Measurements from ENCODE around the gene IKZF2.

IKZF2 gene

DNA sequence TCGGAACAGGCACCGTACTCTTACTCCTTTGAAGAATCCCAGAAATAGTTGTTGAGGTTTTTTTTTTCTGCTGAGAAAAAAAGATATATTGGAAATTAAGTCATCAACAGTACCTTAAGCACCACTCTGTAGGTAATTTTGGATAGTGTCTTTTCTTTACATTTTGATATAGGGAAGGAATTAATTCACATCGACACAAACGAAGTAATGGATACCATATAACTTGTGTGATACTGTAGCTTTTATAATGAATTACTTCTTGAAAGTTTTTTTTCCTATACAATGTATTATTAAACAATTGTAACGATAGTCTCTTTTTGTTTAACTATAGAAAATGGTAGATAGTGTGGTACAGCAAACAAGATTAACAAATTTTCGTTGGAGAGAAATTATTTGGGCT, 1.5 kb upstream of the IKZF2 start:
- DNase-seq (ENCODE audit: low read depth): no peak

DNA sequence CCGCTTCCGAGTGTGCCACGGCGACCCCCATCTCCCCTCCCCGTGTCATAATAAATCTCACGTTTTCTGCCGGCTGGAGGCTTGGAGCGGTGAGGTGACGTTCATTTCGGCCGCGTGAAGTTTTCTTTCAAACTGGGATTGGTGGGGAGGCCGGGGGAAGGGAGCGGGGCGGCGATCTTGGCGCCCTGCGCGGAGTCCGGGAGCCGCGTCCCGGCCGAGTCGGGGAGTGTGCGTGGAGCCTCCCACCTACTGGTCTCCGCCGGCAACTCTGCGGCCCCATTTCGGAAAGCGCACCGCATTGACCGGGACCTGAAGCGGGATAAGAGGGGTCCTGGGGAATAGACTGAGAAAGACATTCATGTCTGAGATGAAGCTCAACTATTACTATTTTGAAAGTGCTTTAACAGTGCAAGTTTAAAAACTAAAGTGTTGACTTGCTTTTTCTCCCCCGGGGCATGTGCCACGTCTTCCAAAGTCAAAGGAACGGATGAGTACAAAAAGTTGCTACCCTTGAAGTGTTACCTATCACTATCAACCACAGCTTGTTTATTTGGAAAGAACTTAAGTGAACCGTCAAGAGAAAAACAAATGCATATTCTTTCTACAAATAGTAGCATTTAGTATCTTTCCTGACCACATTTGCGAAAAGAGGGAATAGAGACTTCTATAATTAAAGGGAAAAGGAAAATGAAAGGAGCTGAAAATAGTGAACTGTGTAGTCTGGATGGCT, 818 bp upstream of the IKZF2 start:
- DNase-seq (ENCODE audit: low read depth): peak; percentile 45

DNA sequence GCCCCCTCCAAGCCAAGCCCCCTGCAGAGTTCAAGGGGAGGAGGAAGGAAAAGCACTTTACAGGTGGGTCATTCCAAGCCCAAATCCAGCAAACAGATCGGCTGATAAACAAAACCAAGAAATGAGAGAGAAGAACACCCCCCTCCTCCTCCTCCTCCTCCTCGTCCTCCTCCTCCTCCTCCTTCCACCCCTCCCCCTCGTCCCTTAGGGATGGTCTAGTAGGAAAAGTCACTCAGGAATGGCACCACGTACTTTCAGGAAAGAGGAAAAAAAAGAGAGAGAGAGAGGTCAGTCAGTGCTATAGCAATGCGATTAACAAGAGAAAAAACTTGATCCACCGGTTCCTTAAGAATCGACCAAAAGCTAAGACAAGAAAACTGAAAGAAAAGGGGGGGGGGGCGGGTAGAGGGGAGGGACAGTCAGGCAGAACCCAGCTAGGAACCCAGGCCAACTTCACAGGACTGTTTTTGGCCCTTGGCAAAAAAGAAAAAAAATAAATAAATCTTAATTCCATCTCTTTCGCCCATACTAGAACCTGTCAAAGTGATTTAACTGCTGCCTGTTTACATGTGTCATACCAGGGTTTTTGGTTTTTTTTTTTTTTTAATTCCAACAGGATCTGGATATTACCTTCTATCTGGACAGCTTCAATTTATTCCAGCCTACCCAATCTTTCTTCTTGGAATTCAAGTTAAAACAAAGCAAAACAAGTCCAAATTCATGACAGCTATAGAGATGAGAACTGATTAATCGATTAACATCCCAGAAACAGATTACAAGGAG, 906 bp downstream of the IKZF2 start:
- no peak for DNase-seq (ENCODE audit: low read depth)

- DNase-seq (ENCODE audit: low read depth): no peak
These were observed 1.5 kb downstream of the IKZF2 start for GRCh38 chr2:213149949-213150314.

DNA sequence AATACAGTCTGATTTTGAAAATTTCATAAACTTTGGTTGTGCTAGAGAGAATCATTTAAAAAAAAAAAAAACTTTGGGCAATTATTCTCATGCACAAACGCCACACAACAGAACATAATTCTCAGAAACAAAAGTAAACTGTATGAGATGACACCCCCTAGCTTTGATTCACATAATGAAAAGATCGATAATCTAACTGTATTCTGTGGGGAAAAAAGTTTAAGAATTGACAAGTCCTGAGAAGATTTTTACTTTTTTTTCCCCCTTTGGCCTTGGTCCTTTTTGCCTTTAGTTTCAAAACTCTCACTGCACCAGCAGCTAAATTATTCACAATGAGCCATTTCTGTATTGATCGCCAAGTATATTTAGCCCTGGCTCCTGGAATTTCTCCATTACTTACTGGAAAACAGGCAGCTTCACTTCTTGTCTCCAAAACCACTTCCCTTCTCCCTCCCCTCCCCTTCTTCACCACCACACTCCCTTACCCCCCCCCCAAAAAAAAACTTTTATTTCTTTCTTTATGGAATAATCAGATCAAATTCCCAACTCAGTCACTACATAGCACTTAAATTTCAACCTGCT, 2.0 kb downstream of the IKZF2 start:
- DNase-seq (ENCODE audit: low read depth): no peak

GRCh38 chr2:213148572-213149261, 2.7 kb downstream of the IKZF2 start:
- DNase-seq (ENCODE audit: low read depth): no peak

GRCh38 chr2:213147538-213147937, 3.9 kb downstream of the IKZF2 start:
- no peak for DNase-seq (ENCODE audit: low read depth)

GRCh38 chr2:213145715-213146242, 5.6 kb downstream of the IKZF2 start:
- DNase-seq (ENCODE audit: low read depth): no peak

DNA sequence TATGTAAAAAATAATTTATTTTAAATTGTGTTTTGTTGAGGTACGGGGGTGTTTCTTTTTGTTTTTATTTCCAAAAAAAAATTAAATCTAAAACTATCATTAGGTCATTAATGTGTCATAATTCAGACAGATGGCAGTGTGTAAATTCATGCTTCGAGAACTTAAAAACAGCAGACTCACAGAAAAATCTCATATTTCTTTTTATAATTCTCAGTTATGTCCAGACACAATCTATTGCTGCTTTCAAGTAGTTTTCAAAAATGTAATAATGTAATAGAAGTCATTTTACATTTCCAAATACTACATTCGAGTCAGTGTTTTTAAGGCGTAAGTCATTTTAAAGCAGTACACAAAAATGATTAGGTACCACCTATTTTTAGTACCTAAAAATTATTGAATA, 14.3 kb downstream of the IKZF2 start:
- DNase-seq (ENCODE audit: low read depth): no peak

DNA sequence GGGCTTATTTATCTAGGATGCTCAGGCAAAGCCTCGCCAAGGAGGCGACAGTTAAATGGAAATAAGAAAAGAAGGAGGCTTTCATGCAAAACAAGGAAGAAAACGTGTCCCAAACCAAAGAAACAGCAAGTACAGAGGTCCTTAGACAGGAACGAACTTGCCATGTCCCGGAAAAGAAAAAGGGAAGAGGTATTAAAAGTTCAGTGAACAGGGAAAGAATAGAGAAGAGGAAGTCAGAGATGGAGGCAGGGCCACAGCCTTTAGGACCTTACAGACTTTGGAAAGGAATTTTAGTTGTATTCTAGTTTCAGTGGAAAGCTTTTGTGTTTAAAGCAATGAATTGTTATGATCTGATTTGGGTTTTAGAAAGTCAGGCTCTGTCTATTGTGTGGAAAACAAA, 22.1 kb downstream of the IKZF2 start:
- no peak for DNase-seq (ENCODE audit: low read depth)

DNA sequence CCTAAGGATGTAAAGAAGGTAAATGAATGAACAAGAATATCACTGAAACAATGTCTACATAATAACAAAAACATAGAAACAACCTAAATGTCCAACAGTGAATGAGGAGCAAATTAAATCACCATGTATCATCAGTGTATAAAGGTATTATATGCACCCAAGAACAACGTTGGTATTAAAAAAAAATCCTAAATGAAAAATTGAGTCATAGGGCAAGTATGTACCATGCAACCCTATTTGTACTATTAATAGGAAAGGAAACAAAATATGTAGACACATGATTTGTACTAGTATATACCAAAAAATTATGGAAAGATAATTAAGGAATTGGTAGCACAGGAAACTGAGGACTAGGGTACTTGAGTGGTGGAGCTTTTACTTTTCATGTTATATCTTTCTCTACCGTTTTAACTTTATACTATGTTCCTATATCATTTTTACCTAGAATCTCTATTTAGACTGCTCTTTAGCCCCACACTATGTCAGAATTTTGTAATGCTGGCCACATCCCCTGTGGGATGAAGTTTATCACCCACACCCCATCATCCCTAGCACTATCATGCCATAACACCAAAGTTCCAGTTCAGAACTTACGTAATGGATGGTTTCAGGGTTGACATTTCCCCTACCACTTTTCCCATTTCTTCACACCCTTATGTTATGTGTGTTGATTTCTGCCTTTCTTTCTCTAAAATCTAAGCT, 25.6 kb downstream of the IKZF2 start:
- no peak for DNase-seq (ENCODE audit: low read depth)

DNA sequence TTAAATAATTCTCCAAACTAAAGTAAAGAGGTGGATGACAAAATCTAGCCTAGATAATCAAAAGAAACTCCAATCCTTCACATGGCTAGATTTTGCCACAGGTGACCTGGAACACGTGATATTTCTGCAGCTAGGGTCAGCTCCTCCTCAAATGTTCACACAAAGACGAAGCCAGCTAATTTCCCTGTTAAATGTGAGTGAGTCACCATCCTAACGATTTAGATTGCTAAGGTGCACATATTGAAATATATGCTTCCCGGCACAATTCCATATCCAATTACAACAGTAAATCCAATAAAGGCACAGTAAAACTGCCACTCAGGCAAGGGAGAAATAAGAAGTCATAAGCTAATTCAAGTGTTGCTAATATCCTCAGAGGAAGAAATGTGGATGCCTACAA, 28.7 kb downstream of the IKZF2 start:
- DNase-seq (ENCODE audit: low read depth): no peak

- no peak for DNase-seq (ENCODE audit: low read depth)
These were observed 29.7 kb downstream of the IKZF2 start for GRCh38 chr2:213121690-213122089.

DNA sequence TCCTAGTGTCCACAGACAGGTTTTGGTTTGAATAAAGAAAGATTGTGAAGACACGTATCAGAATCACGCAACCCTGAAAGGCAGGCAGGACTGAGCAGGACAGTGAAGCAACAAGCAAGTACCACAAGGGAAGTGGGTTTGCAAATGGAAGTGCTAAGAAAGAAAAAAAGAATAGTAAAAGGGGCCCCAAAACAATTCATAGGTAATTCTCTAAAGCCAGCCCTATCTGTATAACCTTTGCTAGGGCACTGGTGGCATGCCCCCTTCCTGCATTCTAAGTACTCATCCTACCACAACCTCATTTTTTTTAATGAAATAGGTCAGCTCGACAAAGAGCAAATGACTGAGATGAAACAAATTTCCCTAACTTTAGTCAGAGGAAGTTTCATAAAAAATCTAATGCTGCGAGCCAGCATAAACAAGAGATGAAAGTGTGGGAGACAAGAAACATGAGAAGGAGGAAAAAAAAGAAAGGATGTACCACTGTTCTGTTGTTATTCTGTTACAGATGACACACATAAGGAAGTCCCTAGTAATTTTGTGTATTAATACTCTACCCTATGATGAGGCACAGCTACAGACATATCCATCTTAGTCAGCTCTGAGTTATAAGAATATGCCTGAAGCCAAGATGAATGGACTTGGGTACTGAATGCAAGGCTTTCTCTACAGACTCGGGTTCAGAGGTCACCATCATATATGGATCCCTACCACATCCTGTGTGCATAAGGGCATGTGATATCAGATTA, 32.2 kb downstream of the IKZF2 start:
- peak; percentile 69 for DNase-seq (ENCODE audit: low read depth)

- DNase-seq (ENCODE audit: low read depth): no peak
These were observed 43.1 kb downstream of the IKZF2 start for GRCh38 chr2:213108308-213108707.

- DNase-seq (ENCODE audit: low read depth): no peak
These were observed 43.7 kb downstream of the IKZF2 start for GRCh38 chr2:213107728-213108127.

DNA sequence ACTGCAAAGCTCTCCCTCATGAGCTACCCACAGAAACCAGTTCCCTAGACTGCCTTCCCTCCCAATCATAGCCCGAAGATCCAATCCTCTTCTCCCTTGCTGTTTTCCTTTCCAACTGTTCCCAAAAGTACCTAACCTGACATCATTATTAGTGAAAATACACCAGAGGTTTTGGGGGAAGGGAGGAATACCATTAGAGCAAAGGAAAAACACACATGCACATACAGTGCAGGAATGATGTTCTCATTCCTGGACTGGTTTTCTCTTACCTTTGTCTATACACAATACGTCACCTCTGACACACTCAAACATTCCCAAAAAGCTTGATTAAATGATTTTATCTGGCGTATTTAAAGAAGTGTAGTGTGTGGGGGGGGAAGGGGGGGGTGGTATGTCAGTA, 46.2 kb downstream of the IKZF2 start:
- no peak for DNase-seq (ENCODE audit: low read depth)

DNA sequence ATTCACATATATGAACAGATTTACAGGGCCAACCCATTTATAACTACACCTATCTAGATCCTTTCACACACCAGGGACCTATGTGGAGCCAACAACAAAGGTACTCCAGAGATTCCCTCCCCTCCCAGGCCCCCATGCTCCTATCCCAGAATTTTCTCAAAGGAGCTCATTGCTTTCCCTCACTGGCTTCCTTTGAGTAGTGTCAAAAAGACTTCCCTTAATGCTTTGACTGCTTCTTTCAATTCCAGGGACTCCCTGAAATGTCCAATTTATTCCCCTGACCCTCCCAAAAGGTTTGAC, 46.6 kb downstream of the IKZF2 start:
- no peak for DNase-seq (ENCODE audit: low read depth)

DNA sequence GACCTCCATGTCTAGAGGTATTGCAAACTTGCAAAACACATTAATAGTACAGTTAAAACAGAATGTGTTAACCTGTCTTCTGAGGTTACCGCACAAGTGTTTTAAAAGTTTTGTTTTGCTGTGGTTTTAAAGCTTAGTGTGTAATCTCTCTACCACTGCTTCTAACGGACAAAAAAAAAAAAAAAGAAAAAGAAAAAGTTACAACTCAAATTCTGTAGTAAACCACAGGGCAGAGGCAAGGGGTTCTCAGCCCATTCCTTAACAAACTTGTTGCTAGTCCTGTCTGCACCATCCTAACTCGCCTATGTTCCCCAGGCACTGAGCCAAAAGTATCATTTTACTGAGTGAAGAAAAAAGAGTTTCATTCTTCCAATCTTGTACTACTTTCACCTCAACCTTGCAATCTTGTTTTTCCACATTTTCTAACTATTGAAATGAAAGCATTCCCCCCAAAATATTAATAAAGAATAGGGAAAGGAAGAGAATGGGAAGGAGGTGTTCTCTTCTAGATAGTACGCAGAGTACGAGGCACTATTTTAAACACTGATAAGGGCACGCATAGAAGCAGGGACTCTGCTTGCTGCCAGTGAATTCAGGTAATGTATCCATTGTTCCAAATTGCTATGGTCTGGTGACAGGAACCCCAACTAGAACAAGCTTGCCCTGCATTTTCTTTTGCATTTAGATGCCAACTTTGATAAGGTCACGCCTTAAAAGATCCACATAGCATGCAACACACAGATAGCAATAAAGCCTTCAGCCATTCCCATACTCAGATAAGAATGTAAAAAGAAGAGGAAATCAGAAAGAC, 47.1 kb downstream of the IKZF2 start:
- peak; percentile 26 for DNase-seq (ENCODE audit: low read depth)

- DNase-seq (ENCODE audit: low read depth): no peak
These were observed 49.5 kb downstream of the IKZF2 start for GRCh38 chr2:213101692-213102460.

Measured in stromal cell of bone marrow (primary cell).